ENCODE data around the gene CDK6.

CDK6 gene

GRCh38 chr7:92671505-92672169 lies 164.7 kb downstream of the CDK6 start:
- FAIRE-seq = no peak

- FAIRE-seq = no peak
Observed at GRCh38 chr7:92670204-92670851, 166.0 kb downstream of the CDK6 start.

- FAIRE-seq = no peak
Observed at GRCh38 chr7:92669616-92670165, 166.7 kb downstream of the CDK6 start.

GRCh38 chr7:92668564-92668963 lies 167.8 kb downstream of the CDK6 start:
- FAIRE-seq = no peak

GRCh38 chr7:92667816-92668535 lies 168.4 kb downstream of the CDK6 start:
- no peak for FAIRE-seq

- FAIRE-seq = no peak
Observed at GRCh38 chr7:92665926-92666325, 170.4 kb downstream of the CDK6 start.

GRCh38 chr7:92661651-92662050 lies 174.7 kb downstream of the CDK6 start:
- no peak for FAIRE-seq

- FAIRE-seq = no peak
Observed at GRCh38 chr7:92658671-92659070, 177.7 kb downstream of the CDK6 start.

GRCh38 chr7:92657391-92657790 lies 179.0 kb downstream of the CDK6 start:
- FAIRE-seq = no peak

- no peak for FAIRE-seq
Observed at GRCh38 chr7:92656121-92656520, 180.3 kb downstream of the CDK6 start.

- no peak for FAIRE-seq
Observed at GRCh38 chr7:92655346-92655884, 181.0 kb downstream of the CDK6 start.

- no peak for FAIRE-seq
Observed at GRCh38 chr7:92653136-92653535, 183.2 kb downstream of the CDK6 start.

- no peak for FAIRE-seq
Observed at GRCh38 chr7:92652536-92652935, 183.8 kb downstream of the CDK6 start.

- no peak for FAIRE-seq
Observed at GRCh38 chr7:92650391-92650790, 186.0 kb downstream of the CDK6 start.

GRCh38 chr7:92648067-92648466 lies 188.3 kb downstream of the CDK6 start:
- no peak for FAIRE-seq

GRCh38 chr7:92647652-92648051 lies 188.7 kb downstream of the CDK6 start:
- FAIRE-seq = no peak

- FAIRE-seq = no peak
Observed at GRCh38 chr7:92647011-92647625, 189.3 kb downstream of the CDK6 start.

GRCh38 chr7:92645114-92646061 lies 191.0 kb downstream of the CDK6 start:
- FAIRE-seq = no peak

GRCh38 chr7:92644406-92645113 lies 191.8 kb downstream of the CDK6 start:
- no peak for FAIRE-seq

GRCh38 chr7:92643821-92644220 lies 192.6 kb downstream of the CDK6 start:
- FAIRE-seq = no peak

- FAIRE-seq = no peak
Observed at GRCh38 chr7:92641921-92642511, 194.4 kb downstream of the CDK6 start.
